HG03558 (cell line): ENCODE measurements around the gene LIPC.

ENCODE experiments used
- ATAC-seq: cut with Tn5 transposase; IDR thresholded peaks from one replicate; pipeline ENCODE4 v1.9.1; 2021; ENCODE audit warnings: moderate number of reproducible peaks; ENCODE audit not compliant: unreplicated experiment; ENCODE audit errors: extremely low read depth

The LIPC gene

DNA sequence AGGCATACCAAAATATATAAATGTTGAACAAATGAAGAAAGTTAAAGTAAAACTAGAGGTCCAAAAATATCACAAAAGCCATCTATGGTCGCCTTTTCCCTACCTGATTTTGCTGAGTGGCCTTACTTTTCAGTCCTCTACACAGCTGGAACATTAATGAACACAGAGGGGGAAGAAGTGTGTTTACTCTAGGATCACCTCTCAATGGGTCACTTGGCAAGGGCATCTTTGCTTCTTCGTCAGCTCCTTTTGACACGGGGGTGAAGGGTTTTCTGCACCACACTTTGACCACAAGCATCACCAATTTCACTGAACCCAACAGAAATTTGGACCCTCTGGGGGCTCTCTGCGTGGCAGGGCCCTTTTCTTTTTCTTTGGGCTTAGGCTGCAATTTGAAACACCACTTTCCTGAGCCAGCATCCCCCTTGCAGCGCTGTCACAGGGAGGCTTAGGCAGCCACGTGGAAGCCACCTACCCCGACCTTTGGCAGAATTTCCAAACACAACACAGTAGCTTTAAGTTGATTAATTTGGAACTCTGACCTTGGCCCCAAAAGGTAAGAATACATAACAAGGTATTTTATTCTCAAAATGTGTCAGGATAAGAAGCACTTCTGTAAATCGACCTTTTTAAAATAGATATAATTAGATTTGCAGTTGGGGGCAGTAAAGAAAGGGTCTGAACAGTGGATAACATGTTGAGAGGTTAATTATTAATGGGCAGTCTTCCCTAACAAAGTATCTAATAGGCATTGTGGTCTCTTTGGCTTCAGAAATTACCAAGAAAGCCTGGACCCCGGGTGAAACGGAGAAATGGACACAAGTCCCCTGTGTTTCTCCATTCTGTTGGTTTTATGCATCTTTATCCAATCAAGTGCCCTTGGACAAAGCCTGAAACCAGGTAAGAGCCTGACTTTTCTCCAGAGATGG lies at the start of gene LIPC:
TSS of gene LIPC (plus strand) at position 771 of the 929 bp plus-strand sequence. CDS start at position 813, 42 bp downstream.
- ATAC-seq, result no peak

DNA sequence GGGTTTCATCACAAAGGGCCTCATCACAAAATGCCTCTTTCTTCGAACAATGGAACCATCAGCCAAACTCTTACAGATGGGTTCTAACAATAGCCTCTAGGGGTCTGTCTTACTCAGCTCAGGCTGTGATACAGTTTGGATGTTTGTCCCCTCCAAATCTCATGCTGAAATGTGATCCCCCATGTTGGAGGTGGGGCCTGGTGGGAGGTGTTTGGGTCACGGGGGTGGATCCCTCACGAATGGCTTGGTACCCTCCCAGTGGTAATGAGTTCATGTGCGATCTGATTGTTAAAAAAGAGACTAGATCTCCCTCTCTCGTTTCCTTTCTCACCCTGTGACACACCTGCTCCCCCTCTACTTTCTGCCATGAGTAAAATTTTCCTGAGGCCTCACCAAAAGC lies 47.9 kb upstream of the LIPC start:
- no peak for ATAC-seq

DNA sequence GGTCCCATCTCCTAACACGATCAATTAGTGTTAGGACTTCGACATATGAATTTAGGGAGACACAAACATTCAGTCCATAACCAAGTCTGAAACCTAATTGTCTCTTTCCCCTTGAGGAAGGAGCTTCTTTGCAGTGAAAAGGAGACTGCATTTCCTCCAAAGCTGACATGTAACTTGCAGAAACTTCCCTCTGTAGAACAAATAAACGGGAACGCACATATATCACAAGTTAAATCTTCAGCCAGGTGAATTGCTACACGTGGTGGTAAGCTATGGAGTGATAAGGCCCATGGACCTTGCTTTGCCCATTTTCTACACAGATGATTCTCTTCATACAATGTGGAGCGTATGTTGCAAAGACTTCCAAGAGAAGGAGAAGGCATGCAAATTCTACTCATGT lies 47.1 kb upstream of the LIPC start:
- no peak for ATAC-seq

DNA sequence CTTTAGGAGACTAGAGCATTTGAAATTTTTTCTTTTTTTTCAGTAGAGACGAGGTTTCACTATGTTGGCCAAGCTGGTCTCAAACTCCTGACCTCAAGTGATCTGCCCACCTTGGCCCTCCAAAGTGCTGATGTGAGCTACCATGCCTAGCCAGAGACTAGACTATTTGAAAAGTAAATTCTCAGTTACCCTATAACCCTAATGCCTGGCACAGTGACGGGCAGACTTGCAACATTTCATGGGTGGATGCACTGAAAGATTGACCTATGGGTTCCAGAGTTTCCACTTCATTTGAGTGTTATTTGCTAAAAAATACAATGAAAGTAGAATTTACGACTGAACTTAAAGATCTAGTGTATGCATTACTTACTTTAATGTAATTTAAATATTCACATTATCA lies 45.7 kb upstream of the LIPC start:
- no peak for ATAC-seq

DNA sequence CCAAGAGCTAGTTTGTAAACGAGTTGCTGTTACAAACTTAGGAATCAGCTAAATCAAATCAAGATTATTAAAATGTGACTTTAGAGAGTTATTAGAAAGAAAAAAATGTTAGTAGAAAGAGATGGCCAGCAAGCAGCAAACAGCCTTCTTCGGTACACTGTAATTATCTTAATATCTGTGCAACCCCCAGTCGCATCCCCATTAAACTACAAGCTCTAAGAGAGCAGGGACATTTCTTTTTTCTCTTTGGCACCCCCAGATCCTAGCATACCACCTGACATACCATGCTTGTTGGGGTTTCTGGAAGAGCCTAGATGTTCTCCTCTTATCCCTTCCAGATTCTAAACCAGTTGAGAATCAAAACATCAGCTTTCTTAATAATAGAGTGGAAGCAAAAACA lies 45.1 kb upstream of the LIPC start:
- ATAC-seq, result no peak

DNA sequence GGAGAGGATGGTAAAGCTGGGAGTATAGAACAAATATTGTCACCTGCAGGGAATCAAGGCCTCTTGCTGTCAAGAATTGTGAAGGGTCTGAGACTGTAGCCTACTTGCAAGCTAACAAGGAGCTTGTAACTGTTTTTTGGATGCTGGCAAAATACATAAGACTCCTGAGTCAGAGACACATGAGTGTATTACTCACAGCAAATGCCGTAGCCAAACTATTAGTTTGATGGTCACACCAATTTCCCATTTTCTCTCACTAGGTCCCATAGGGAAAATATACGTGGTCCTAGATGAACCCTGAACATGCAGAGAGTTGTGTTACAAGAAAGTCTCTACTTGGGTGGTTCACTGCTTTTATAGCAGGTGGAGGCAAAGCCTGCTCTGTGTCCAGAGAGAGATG lies 44.7 kb upstream of the LIPC start:
- ATAC-seq, result no peak

DNA sequence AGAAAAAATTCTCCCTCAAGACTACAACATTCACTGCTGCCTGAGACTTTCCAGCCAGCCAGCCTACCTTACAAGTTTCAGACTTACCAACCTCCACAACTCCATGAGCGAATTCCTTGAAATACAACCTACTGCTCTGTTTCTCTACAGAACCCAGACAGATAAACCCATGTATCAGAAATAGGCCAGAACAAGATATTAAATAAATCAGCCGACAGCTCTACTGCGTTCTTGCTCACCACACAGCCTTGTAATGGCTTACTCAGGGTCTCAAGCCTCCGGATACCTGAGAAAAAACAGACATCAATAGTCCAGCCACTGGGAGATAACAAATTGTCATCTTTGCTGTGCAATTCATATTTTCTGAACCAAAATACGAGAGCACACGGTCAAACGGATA lies 43.6 kb upstream of the LIPC start:
- no peak for ATAC-seq

DNA sequence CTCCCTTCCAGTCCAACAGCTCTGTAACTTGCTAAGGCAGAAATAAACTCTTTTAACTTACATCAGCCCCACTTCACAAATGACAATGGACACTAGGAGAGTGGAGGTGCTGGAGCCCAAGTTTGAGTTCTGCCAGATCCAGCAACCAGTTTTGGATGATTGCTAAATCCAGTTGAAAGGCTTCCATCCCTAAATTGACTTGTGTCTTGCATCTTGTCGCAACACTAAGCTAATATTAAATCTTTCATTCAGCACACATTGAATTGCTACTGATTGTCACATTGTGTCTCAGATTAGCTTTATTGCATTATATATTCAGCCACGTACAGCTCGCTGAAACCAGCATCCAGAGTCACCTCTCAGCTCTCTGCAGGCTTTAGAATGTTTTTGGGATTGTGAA lies 41.7 kb upstream of the LIPC start:
- ATAC-seq, result no peak

DNA sequence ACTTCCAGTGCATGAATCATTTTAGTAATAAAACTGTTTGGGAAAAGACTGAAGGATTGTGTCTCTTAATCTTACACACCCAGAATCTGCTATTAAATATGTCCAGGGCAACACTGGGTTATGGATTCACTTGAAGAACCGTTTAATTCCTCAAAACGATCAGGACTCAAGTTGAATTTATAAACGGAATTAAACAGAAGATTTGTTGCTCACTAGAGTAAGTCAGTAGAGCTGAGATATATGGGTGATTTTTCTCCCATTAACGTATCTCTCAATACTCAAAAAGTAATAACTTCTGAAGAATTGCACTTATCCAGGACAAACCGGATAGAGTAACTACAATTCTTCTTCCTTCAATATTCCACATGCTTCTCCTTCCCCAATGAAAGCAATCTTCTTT lies 41.1 kb upstream of the LIPC start:
- no peak for ATAC-seq

DNA sequence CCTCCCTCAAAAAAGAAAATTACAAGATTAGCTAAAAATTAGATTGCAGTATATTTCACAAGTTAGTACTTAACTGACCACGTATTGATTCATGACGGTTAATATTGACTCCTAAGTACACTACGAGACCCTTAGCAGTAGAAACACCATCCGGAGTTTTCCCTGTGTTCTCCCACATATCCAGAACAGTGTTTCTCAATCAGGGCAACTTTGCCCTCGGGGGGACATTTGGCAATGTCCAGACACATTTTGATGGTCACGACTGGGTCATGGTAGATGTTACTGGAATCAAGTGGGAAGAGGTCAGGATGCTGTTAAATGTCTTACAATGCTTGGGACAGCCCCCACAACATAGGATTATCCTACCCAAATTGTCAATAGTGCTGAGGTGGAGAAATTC lies 40.7 kb upstream of the LIPC start:
- ATAC-seq, result no peak

DNA sequence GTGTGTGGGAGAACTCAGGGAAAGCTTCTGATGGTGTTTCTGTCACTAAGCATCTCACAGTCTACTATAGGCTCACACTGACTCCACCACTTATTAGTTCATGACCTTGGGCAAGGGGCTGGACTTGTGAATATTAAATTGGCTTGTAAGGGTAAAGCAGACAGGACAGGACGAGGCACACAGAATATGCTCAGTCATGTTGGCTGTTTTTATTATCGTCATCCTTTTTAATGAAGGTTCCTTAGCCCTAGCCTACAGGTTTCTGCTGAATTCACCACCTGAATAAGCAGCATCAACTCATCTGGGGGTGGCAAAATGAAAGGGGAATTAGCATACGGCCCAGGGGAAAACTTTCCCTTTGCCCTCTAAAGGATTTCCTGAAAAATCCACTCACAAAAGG lies 39.6 kb upstream of the LIPC start:
- no peak for ATAC-seq

DNA sequence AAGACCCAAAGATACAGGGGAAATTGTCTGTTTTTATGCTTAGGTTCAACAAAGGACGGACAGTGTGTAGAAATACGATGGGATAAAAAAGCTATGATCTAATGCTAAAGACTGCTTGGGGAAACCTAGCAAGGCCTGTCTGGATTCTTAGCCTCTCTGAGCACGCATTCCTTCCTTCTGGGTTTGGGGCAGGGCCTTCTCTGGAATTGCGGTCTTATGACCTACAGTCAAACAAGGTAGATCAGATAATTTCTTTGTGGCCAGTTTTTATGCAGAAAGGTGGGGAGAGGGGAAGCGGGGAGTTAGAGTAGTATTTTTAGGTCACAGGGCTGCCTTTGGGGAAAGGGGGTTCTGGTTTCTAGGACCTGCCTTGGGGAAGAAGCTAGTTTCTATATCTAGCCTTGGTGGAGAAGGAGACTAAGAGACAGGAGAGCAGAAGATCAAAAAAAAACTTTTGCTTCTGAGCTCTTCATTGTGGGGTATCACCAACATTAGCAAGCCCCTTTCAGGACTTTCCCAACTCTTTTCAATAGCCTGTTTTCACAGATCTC lies 39.1 kb upstream of the LIPC start:
- ATAC-seq, result no peak

DNA sequence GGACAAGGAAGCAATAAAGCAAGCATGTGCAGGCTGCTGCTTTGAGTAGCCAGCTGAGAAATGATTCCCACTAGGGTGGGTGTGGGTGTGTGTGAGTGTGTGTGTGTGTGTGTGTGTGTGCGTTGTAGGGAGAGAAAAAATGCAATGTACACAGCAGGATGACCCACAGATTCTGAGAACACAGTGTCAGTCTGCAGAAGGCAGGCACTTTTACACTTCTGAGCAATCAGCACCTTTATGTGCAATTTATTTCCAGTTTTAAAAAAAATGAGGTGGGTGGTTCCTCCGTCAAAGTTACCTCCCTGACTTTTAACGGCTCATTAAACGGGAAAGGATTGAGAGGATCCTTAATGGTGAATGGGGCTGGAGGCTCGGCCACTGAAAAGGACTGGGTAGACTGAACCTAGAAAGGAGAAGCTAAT lies 38.5 kb upstream of the LIPC start:
- no peak for ATAC-seq

DNA sequence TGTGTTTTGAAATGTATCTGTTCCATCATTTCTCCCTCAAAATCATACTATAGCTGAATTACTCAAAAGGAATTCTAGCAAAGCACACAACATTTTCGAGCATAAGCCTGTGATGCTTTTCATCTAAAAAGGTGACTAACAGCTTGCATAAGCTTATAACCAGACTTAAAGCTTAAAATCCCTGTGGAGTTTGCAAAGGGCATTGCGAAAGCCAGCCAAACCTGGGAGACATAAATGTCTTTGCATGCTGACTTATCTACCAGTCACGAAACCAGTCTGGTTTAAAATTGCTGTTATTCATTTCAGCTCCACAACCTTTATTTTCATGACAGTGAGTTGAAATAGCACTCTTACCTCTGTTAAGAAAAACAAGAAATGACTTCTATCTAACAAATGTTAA lies 35.6 kb upstream of the LIPC start:
- no peak for ATAC-seq

DNA sequence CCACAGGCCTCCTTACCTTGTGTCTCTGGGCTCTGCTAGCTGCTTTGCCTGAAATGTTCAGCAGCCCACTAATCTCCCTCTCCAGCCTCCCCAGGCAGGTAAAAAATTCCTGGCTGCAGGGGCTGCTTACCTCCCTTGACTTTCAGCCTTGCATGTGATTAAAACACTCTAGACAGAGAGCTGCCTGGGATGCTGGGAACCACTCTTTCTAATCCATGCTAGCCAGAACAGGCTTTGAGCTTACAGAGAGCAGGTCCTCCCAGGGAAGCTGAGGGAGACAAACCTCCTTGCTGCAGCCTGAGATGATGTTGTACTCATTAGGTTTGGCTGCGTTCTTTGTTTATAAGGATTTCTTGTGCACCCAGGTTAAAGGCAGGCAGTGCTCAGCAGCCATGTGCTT lies 33.7 kb upstream of the LIPC start:
- no peak for ATAC-seq

DNA sequence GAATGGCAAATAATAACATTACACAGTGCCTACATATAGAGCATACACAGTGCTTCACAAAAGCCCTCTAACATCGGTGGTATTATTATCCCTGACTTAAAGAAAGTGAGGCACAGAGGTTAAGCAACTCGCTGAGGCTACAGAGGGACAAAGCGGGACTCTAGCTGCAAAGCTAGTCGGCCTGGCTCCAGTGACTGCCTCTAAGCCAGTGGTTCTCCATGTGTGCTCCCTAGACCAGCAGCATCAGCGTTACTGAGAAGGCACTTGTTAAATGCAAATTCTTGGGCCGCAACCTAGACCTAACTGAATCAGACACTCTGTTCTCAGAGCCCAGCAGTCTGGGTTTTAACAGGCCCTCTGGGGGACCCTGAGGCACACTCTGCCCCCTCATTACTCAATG lies 33.1 kb upstream of the LIPC start:
- no peak for ATAC-seq

DNA sequence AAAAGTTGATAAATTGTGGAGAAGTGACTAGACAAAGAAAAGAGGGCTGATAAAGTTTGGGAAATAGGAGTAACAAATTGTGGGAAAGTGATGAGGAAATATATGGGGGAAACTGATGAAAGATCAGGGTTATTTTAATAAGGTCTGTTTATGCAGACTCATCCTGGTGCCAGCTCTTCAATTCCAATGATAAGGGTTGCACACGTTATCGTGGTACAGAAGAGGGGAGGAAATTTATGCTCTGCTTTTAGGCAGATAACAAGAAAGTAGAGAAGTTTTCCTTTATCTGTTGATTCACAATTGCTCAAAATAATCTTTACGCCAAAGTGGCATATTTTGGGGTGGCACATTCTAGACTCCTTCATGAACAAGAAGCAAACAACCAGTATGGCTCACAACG lies 32.1 kb upstream of the LIPC start:
- no peak for ATAC-seq

DNA sequence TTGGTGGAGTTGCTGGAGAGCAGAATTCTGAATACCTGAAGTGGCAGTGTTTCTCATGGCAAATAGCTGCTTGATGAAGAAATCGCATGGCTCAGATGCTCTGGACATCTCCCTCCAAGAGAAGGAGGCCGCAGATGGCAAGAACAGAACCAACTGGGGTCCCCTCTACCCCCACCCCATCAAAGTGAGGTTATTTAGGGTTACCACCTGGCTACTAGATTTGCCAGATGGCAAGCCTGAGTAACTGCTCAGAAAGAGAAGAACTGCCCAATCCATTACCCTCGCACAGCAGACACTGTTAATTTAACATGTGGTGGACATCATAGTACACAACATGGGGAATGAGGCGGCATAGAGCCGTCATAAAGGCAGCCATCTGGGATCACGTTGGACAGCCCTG lies 30.5 kb upstream of the LIPC start:
- ATAC-seq, result no peak

DNA sequence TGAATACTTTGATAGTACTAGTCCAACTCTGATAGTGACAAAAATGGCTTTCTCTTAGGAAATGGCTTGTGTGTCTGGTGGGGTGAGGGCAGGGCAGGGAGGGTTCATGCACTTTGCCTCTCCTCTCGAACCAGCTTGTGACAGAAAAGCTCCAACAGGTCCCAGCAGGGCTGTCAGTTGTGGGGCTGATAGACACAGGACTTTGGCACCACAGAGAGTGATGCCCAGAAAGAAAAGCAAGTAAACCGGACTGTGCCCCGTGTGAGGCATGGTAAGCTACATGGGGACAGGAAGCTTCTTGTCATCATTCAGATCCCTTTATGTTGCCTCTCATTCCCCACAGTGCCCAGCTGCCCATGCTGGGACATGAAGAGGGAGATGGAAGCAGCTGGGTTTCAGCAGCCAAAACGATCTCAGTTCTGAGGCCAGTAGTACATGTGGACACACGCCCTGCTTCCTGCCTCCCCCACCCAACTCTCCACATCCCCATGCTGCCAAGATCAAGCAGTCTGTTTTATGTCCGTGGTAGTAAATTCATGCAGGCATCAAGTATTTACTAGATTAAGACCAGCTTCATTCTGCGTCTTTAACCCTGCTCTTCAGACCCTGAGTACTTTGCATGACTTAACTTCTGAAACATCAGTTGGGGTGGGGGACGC lies 29.7 kb upstream of the LIPC start:
- ATAC-seq, result no peak

DNA sequence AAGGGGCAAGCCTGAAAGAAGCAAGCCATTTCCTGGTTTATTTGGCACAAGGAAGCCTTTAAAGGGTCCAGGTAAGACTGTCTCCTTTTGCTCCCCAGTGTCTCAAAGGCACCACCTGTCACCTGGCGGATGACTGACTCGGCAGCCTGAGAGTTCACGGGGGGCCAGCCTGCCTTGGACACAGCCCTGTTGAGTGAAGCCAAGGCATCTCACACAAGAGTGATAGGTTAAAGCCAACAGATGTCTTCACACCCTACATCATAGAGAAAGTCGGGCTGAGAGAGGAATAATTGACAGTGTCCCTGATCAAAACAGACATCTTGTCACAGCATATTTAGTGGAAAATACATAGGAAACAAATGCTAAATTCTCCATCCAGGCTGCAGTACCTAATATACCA lies 28.2 kb upstream of the LIPC start:
- no peak for ATAC-seq

DNA sequence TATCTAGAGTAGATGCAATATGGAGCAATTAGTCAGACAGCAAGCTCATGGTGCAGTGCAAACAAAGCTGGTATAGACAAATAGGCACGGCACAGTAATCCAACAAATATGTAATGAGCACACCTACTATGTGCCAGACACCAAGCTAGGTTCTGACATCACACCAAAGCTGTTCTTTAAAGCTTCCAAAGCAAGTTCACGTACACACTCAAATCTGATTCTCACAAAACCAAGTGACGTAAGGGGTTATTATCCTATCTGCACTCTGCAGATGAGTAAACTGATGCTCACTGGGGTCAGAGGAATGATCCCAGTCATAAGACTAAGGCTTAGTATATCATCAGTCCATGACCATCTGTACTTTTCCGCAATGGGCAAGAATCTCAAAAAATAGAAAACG lies 27.8 kb upstream of the LIPC start:
- ATAC-seq, result no peak

DNA sequence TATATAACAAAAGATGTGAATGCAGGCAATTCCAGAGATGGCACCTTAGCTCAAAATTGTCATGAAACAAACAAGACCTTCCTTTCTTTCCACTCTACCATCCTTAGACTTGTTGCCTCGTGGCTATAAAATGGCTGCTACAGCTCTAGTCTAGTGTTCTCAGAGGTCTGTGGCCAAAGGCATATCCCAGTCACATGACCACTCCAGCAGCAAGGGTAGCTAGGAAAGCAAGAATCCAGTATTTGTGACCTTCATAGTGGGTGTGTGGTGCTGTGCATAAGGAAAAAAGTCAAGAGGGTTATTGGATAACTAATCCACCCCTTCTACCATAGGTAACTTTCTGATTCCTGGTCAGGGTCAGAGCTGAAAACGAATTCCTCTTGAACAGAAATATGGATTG lies 27.1 kb upstream of the LIPC start:
- ATAC-seq, result no peak
